AG09309 (cell line): ENCODE data around the gene NAT14.
A peak's percentile ranks its signal among the peaks of the same experiment; 100 is the strongest.

Experiments
- DNase-seq: peaks from one replicate; pipeline ENCODE4 v3.0.0-alpha.2; 2010; ENCODE audit warnings: low read depth
- H3K4me3 ChIP-seq: 2 replicates; pipeline ENCODE4 v1.5.1; 2011; ENCODE audit warnings: mild to moderate bottlenecking, low read depth, low read length, moderate library complexity; ENCODE audit not compliant: control insufficient read depth
- TF ChIP-seq, protein P1 (sequence below): IDR thresholded peaks from 2 replicates; pipeline ENCODE4 v1.5.1; 2011; ENCODE audit warnings: mild to moderate bottlenecking, low read depth, low read length, inconsistent platforms; ENCODE audit not compliant: insufficient read depth, control insufficient read depth; ENCODE audit errors: missing control alignments

Gene NAT14, protein sequence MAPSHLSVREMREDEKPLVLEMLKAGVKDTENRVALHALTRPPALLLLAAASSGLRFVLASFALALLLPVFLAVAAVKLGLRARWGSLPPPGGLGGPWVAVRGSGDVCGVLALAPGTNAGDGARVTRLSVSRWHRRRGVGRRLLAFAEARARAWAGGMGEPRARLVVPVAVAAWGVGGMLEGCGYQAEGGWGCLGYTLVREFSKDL

DNA sequence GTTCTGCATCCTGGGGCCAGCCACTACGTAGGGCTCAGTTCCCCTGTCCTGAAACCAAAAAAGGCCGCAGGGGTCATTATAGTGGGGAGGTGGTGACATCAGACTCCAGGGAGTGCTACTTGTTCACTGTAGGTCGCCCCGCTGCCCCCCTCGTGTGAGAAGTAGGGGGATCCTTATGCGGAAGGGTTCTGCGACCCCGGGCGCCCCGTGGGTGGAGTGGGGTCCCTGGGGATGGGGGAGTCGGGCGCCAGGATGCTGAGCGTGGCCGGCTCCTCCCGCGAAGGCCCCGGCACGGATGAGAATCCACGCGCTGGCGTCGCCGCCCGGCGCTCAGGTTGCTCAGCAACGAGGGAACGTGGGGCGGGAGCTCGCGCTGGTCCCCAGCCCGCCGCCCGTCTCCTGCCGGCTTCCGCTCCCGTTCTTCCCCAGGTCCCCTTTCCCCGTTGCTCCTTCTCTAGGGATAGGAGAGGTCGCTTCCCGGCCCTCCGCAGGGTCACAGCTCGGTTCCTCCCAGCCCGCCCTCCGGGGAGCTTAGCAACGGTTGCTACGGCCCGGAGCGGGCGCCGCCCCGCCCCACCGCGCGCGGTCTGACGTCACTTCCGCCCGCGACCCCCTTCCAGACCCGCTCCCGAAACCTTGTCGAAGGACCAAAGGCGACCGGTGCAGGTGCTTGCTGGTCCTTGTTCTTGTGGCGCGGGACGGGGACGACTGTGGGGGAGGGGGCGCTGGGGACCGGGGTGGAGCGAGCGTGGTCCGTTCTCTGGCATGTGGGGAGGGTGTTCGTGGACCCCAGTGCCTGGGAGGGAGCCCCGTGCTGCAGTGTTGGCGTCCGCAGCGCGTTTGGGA lies at the start of gene NAT14:
Gene NAT14, plus strand, starts transcription at position 596 of the 846 bp plus-strand sequence. CDS start 521 bp downstream, outside the sequence.
- TF ChIP-seq, protein P1, sequence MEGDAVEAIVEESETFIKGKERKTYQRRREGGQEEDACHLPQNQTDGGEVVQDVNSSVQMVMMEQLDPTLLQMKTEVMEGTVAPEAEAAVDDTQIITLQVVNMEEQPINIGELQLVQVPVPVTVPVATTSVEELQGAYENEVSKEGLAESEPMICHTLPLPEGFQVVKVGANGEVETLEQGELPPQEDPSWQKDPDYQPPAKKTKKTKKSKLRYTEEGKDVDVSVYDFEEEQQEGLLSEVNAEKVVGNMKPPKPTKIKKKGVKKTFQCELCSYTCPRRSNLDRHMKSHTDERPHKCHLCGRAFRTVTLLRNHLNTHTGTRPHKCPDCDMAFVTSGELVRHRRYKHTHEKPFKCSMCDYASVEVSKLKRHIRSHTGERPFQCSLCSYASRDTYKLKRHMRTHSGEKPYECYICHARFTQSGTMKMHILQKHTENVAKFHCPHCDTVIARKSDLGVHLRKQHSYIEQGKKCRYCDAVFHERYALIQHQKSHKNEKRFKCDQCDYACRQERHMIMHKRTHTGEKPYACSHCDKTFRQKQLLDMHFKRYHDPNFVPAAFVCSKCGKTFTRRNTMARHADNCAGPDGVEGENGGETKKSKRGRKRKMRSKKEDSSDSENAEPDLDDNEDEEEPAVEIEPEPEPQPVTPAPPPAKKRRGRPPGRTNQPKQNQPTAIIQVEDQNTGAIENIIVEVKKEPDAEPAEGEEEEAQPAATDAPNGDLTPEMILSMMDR, result no peak
- peak within 1 kb of the TSS; percentile 65 for H3K4me3 ChIP-seq
- DNase-seq, result no peak

- TF ChIP-seq, protein P1, result no peak
- DNase-seq, result no peak
- no peak overlapping the region for H3K4me3 ChIP-seq
Measured at GRCh38 chr19:55436847-55437246, 48.1 kb upstream of the NAT14 start.

GRCh38 chr19:55437410-55437809 lies 47.6 kb upstream of the NAT14 start:
- DNase-seq, result no peak
- H3K4me3 ChIP-seq, result no peak overlapping the region
- TF ChIP-seq, protein P1, result no peak

GRCh38 chr19:55439052-55439451 lies 45.9 kb upstream of the NAT14 start:
- no peak overlapping the region for H3K4me3 ChIP-seq
- TF ChIP-seq, protein P1, result no peak
- DNase-seq, result no peak

GRCh38 chr19:55440411-55441105 lies 44.4 kb upstream of the NAT14 start:
- H3K4me3 ChIP-seq, result no peak overlapping the region
- TF ChIP-seq, protein P1, result no peak
- no peak for DNase-seq

- H3K4me3 ChIP-seq, result no peak overlapping the region
- no peak for DNase-seq
Measured at GRCh38 chr19:55441319-55441691, 43.7 kb upstream of the NAT14 start.

More at GRCh38 chr19:55441319-55441691, 43.7 kb upstream of the NAT14 start:
- TF ChIP-seq, protein P1, result no peak
